HG02678 (cell line): ENCODE results near the gene HELQ.
"Not testable (repeated sequence)": the region's sequence is repeated elsewhere in the genome, so short reads cannot be mapped to it uniquely, and the experiment has no call there.

Experiments
- ATAC-seq: cut with Tn5 transposase; IDR thresholded peaks from one replicate; pipeline ENCODE4 v1.9.1; 2021; ENCODE audit warnings: mild to moderate bottlenecking, moderate library complexity; ENCODE audit not compliant: unreplicated experiment

Gene HELQ

GRCh38 chr4:83436680-83437079 is 18.9 kb downstream of the HELQ start:
- no peak for ATAC-seq

GRCh38 chr4:83431200-83431599 is 24.4 kb downstream of the HELQ start:
- ATAC-seq, result no peak

DNA sequence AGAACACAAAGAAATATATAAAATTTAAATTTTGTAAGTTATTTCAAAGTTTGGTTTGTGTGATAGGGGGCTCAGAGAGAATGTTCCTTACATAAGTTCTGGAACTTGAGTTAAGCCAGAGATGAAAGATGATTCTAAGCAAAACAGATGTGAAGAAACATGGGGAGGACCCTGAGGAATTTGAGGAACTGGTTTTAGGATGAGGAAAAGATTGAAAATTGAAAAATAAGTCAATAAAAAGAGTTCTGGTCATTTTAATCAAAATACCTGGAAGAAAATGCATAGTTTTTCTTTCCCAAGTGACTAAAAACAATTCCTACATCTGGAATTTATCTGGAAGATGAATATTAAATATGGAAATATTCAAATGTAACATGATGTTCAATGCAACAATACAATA is 37.4 kb downstream of the HELQ start:
- ATAC-seq, result no peak

DNA sequence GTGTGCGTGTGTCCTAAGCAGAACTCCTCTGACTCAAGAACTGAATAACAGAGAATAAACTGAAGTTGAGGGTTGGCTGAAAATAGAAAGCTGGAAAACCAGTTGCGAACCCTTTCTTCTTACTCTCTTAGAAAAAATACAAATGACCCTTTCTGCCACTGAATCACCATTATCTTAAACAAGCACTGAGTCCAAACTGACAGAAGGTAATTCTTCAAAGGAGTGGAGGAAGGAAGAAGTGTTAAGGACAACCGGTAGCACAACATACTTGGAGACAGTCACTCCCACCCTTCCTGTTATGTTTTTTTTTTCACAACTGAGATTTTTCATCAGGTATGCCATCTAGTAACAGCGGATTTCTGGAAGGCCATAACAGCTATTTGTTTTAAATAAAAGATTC is 38.1 kb downstream of the HELQ start:
- ATAC-seq, result no peak

- no peak for ATAC-seq
Observed at GRCh38 chr4:83413676-83414075, 41.9 kb downstream of the HELQ start.

- ATAC-seq, result no peak
Observed at GRCh38 chr4:83408908-83409307, 46.7 kb downstream of the HELQ start.

DNA sequence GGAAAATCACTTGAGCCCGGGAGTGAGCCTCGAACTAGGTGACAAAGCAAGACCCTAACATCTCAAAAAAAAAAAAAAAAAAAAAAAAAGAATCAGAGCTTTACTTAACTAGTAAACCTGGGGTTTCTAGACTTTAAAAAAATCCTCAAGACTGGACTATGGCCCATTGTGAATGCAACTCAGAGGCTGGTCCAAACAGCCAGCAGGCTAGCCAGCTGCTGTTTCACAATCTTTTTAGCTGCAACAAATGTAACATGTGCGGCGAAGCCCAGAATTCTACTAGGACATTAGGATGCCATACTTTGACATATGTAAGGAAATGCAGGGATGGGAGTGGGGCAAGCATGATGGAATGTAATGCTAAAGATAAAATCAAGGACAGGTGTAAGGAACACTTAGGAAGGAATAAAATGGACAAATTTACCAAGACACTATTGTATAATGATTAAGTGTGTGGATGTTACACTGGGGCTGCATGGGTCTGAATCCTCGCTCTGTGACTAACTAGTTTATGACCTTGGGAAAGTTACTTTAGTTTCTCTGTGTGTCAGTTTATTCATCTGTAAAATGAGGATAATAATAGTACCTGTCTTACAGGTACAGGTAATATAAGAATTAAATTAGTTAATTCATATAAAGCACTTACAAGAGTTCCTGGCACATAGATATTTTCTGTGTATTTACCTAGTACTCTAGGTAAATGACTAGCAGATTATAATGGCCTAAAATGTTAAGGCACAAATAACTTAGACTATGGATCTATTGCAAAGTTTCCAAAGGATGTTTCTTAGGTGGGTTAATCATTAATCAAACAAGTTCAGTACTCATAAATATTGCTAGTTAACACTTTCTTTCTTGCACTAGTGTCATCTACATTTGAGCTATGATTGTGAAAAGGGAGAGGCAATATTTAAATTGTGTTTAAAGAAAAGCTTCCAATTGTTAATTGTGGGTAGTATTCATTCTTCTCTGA is 49.5 kb downstream of the HELQ start:
- no peak for ATAC-seq

GRCh38 chr4:83398158-83398557 is 57.5 kb downstream of the HELQ start:
- not testable (repeated sequence) for ATAC-seq

DNA sequence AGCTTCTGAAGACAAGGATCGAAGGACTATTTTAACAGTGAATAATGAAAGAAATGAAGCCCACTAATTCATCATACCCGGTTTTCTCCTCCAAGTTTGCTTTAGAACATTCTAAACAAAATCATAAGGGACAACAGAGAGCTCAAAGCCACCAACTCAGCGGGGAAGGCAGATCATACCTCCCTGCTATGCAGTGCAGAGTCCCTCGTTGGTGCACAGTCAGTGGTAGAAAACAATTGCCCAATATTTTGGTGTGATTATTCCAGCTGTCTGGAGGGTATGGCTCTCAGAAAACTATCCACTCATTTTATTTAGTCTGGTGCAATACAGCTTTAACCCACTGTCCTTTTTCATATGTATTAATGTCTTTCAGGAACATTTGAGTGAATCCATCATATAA is 61.7 kb downstream of the HELQ start:
- no peak for ATAC-seq

- no peak for ATAC-seq
Observed at GRCh38 chr4:83392562-83392961, 63.1 kb downstream of the HELQ start.

- ATAC-seq, result no peak
Observed at GRCh38 chr4:83390944-83391343, 64.7 kb downstream of the HELQ start.

DNA sequence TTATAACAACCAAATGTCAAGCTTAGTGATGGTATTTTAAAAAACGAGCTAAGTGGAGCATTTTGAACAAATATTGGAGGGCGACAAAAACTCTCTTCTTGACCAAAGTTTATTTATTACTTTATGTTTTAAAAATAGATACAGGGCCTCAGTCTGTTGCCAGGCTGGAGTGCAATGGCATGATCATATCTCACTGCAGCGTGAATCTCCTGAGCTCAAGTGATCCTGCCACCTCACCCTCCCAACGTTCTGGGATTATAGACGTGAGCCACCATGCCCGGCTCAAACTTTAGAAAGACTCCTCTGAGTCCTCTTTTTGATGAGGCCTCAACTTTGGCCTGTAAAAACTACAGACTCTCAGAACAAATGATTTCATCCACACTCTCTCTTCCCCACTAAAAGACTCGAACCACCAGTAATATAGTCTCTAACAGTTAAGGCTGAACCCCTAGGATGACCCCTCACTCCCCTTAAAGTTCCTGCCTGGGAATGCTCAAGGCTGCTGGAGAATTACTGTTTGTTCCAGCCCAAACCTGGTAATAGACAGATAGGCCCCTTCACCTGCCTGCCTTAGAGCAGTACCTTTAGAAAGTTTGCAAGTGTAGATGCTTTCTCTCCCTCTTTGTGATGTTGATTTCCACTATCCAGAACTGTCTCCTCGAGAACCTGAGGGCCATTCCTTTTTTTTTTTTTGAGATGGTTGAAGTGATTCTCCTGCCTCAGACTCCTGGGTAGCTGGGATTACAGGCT is 65.7 kb downstream of the HELQ start:
- peak; percentile 6 for ATAC-seq

- peak; percentile 70 for ATAC-seq
Observed at GRCh38 chr4:83389037-83389720, 66.4 kb downstream of the HELQ start.

- ATAC-seq, result no peak
Observed at GRCh38 chr4:83388313-83388676, 67.3 kb downstream of the HELQ start.

DNA sequence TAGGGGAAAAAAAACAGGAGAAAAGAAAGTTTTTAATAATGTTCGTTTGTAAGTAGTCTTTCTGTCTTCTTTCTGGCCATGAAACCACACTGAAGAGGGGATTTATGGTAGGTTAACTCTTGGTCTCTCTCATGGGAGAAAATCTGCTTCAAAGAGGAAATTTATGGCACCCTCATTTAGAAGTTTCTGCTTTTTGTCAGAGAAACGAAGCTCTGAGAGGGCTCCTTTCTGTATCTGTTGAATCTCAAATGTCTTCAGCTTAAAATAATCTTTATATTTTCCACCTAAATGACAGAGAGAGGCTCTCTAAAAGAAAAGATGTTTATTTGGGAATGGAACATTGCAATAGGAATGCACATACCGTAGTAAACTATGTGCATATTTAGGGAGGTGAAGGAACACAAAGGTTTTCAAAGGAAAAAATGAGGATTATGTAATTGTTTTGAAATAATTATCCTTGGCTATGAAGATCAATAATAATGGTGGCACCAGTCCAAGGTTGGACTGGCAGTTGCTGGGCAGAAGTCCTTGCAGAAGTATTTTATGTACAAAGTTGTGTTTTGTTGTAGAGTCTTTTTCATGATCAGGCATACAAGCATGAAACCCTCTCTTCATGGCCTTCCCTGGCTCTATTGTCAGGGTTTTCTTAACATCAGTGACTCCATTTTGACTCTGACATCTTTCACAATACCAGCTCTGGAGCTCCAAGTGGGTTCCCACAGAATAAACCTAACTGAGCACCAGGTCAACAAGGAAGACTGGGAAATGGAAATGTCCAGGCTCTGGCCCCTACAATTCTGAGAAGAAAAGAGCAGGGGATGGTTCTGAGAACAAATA is 67.9 kb downstream of the HELQ start:
- ATAC-seq, result no peak

DNA sequence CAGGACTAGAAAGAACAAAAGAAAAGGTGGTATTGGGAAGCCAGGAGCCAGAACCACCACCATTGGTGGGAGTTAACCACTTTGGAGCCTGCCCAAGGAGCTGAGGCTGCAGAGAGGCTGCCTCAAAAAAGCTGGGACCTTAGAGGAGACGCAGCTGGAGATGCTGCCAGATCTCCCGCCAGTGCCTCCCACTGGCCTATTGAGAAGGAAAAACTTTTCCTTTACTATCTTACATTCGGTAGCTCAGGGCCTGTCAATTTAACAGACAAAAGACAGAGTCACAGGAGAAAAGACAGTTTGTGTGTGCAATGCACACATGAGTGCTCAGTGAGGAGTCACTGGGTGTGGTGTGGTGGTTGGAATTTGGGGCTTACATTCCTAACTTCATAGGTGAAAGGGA is 68.6 kb downstream of the HELQ start:
- ATAC-seq, result no peak

GRCh38 chr4:83382850-83383249 is 72.8 kb downstream of the HELQ start:
- ATAC-seq, result no peak

DNA sequence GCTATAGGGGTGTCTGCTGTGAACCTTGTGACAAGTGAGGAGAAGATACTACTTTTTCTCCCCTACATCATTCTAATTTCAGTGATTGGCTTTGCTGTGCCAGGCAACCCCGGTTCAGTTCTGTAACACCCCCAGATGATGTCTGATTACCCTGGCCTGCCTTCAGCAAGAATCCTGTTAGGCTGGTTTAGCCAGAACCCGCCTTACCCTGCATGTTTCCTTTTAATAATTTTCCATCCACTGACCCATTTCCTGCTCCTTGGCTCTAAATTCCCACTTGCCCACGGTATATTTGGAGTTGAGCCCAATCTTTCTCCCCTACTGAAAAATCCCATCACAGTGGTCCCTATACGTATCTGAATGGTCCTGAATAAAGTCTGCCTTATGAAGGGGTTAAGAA is 74.5 kb downstream of the HELQ start:
- ATAC-seq, result no peak

DNA sequence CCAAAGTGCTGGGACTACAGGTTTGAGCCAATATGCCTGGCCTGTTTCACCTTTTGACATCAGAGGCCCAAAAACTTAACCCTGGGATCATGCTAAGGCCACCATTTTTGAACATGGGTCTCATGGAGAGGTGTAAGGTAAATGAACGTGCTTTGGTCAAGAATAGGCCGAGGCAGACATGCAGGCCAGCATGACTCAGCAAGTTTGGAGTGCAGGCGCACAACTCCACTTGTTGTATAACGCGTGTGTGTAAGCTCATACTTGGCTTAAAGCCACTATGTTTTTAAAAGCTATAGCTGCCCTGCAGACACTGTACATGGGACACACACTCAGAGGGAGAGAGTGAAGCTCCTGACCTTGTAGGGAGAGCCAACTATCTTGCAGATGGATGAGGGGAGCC is 77.2 kb downstream of the HELQ start:
- ATAC-seq, result no peak

GRCh38 chr4:83372931-83373330 is 82.7 kb downstream of the HELQ start:
- ATAC-seq, result no peak

DNA sequence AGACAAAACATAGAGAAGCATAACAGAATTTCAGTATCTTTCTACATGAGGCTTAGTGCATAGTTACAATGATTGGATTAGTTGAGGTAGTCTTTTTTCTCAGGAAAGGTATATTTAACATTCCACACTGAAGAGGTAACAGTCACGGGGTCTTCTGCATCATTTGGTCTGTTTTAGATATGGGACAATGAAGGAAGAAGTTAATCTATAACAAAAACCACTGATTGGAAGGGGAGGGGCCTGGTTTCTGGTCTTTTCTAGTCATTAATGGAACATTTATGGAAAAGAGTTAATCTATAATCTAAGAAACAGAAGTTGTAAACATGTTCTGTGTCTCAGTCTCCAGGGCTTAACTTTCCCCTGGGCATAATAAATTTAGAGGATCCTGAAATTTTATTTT is 83.7 kb downstream of the HELQ start:
- no peak for ATAC-seq
